ENCODE data around the gene TMEM61. TPM values are rescaled to one million over a fixed set of nuclear protein-coding genes. Genes with fewer than 3 reads are reported as not detected.

TMEM61 gene
- polyA plus RNA-seq, 1 of the 3 experiments (the other 2 are of a cell fraction) = not detected

GRCh38 chr1:54976747-54977146 is 3.7 kb upstream of the TMEM61 start (continued):
- TF ChIP-seq REST (IDR thresholded peaks at IDR 0.05; ENCODE audit: low read depth, low read length) = no peak
- no peak for TF ChIP-seq MEF2A (IDR thresholded peaks at IDR 0.05; ENCODE audit: borderline replicate concordance, low read depth)
- no peak for TF ChIP-seq RFX5 (IDR thresholded peaks at IDR 0.05; ENCODE audit: low read length)
- TF ChIP-seq SIN3A (IDR thresholded peaks at IDR 0.05; ENCODE audit: borderline replicate concordance, low read depth, low read length) = no peak
- TF ChIP-seq ZBTB33 (IDR thresholded peaks at IDR 0.05; ENCODE audit: borderline replicate concordance, low read depth) = no peak
- no peak for TF ChIP-seq NFIC (IDR thresholded peaks at IDR 0.05; ENCODE audit: borderline replicate concordance)
- no peak for TF ChIP-seq USF2 (IDR thresholded peaks at IDR 0.05; ENCODE audit: borderline replicate concordance, low read depth, low read length)

- ChIA-PET CTCF (interaction anchor here (0.9 to 5.0 kb wide), 6 partner anchors 12 to 44 kb away, joined by 3 to 42 read pairs (median 16); no protein-coding TSS in a partner anchor), POLR2A (no interaction called here)
- Histone ChIP-seq H3K4me1 (ENCODE audit: control insufficient read depth in 1 of 2, insufficient read depth in 2 of 2, low read depth in 1 of 2, low read length in 1 of 2) (no peaks in the 10 kb centered on the region; a peak in 1 of 4 replicates), H3K9ac (no peak overlapping the region), H3K27me3 (ENCODE audit: insufficient read depth) (no peaks in the 10 kb centered on the region; the same call in 1 of the 2 replicates), H3K27ac (ENCODE audit: low read depth in 2 of 2, low read length in 1 of 2) (no peak overlapping the region), H3K79me2 (ENCODE audit: insufficient read depth) (no peaks in the 10 kb centered on the region), H3K9me3 (no peaks in the 10 kb centered on the region), H4K20me1 (ENCODE audit: insufficient read depth) (no peaks in the 10 kb centered on the region), H2AFZ (ENCODE audit: low read depth) (no peak overlapping the region), H3K36me3 (replicated peaks in 1 of 2; ENCODE audit: control insufficient read depth in 1 of 2, insufficient read depth in 2 of 2, low read length in 1 of 2) (no peaks in the 10 kb centered on the region), H3K4me3 (ENCODE audit: low read depth in 2 of 2, low read length in 1 of 2) (no peak overlapping the region), H3F3A (replicated peaks; ENCODE audit: insufficient read depth) (peaks cover 4% of the 10 kb centered on the region), H3K9me2 (no peaks in the 10 kb centered on the region), H3K4me2 (no peak overlapping the region)
- DNase-seq = no peak
- WGBS (ENCODE audit: low lambda C conversion rate) = 90% methylated on average over 4 of the region's 5 CpGs
- TF ChIP-seq TEAD4 (IDR thresholded peaks at IDR 0.05; ENCODE audit: borderline replicate concordance, insufficient read depth) (no peak), GABPA (IDR thresholded peaks at IDR 0.05; ENCODE audit: low read depth) (no peak), RFX5 (IDR thresholded peaks at IDR 0.05; ENCODE audit: low read length) (no peak), RAD21 (IDR thresholded peaks at IDR 0.05; ENCODE audit: low read length) (no peak), ZBTB33 (IDR thresholded peaks at IDR 0.05; ENCODE audit: borderline replicate concordance, low read depth) (no peak), MAX (IDR thresholded peaks at IDR 0.05; ENCODE audit: low read depth) (no peak), PBX3 (IDR thresholded peaks at IDR 0.05) (no peak), POLR2AphosphoS5 (IDR thresholded peaks at IDR 0.05; ENCODE audit: low read depth, low read length) (no peak), TAF1 (IDR thresholded peaks at IDR 0.05; ENCODE audit: borderline replicate concordance, low read depth, low read length) (no peak), NFIC (IDR thresholded peaks at IDR 0.05; ENCODE audit: borderline replicate concordance) (no peak), EP300 (IDR thresholded peaks at IDR 0.05; ENCODE audit: borderline replicate concordance in 1 of 2, low read depth in 1 of 2, low read length in 1 of 2) (no peak), SMC3 (IDR thresholded peaks at IDR 0.05; ENCODE audit: low read depth, low read length) (no peak)
Observed at GRCh38 chr1:54977533-54978297, 2.7 kb upstream of the TMEM61 start.

Measured in SK-N-SH (cell line).